Left ventricle myocardium inferior (tissue), 1 donor: ENCODE measurements around the gene COL18A1. TPM values are rescaled to one million over a fixed set of nuclear protein-coding genes. Genes with fewer than 3 reads are reported as not detected.
"Not testable (repeated sequence)": the region's sequence is repeated elsewhere in the genome, so short reads cannot be mapped to it uniquely, and the experiment has no call there.

Source experiments
- DNase-seq: peaks from one replicate; pipeline ENCODE4 v3.0.0-alpha.2; 2020
- H3K27ac ChIP-seq: fragments of 200-600 bp; replicated peaks from 2 replicates; pipeline ENCODE4 v1.8.0; 2021
- H3K27me3 ChIP-seq: fragments of 200-600 bp; 2 replicates; pipeline ENCODE4 v1.8.0; 2021; ENCODE audit warnings: low read depth
- H3K36me3 ChIP-seq: fragments of 200-600 bp; 2 replicates; pipeline ENCODE4 v1.8.0; 2021
- H3K4me1 ChIP-seq: fragments of 200-600 bp; 2 replicates; pipeline ENCODE4 v1.8.0; 2021
- H3K4me3 ChIP-seq: fragments of 200-600 bp; 2 replicates; pipeline ENCODE4 v1.8.0; 2021; ENCODE audit warnings: mild to moderate bottlenecking, moderate library complexity
- H3K9me3 ChIP-seq: fragments of 200-600 bp; replicated peaks from 2 replicates; pipeline ENCODE4 v1.8.0; 2021
- CTCF ChIP-seq: fragments of 200-600 bp; IDR thresholded peaks from 2 replicates; pipeline ENCODE4 v1.8.0; 2021; ENCODE audit warnings: antibody characterized with exemption, mild to moderate bottlenecking, borderline replicate concordance
- intact Hi-C: fragments of 100-400 bp; cut with micrococcal nuclease; formaldehyde crosslinking; loops from one replicate; pipeline ENCODE4 v1.11.0; 2022
- total RNA-seq: library from RNA; stranded (reverse); fragmentation: NEBNext Ultra II Directional; extraction: Animal tissue kit (Norgen Biotek cat#: 25700); gene quantifications from one replicate; pipeline ENCODE4 v1.2.1, GENCODE V29; 2021
- donor health status: DM: no; HTN: yes; CAD: no; lungs with severe emphysema.

Gene COL18A1
- total RNA-seq, 1 donor from 2014 or later, result 66.5 TPM

- no peak overlapping the region for H3K4me3 ChIP-seq
- H3K4me1 ChIP-seq, result peaks cover 76% of the 10 kb centered on the region
- no peaks in the 10 kb centered on the region for H3K27me3 ChIP-seq
- H3K36me3 ChIP-seq, result no peaks in the 10 kb centered on the region
- no peak for TF ChIP-seq CTCF
- H3K9me3 ChIP-seq, result no peaks in the 10 kb centered on the region
- intact Hi-C loops, result no loop called here
- H3K27ac ChIP-seq, result no peak overlapping the region
- DNase-seq, result no peak
Observed at GRCh38 chr21:45435405-45435981, 30.5 kb downstream of the COL18A1 start.

- no peaks in the 10 kb centered on the region for H3K36me3 ChIP-seq
- no peaks in the 10 kb centered on the region for H3K9me3 ChIP-seq
- H3K4me1 ChIP-seq, result peaks cover 66% of the 10 kb centered on the region
- TF ChIP-seq CTCF, result no peak
- intact Hi-C loops, result no loop called here
- no peak overlapping the region for H3K27ac ChIP-seq
- no peaks in the 10 kb centered on the region for H3K27me3 ChIP-seq
- H3K4me3 ChIP-seq, result no peak overlapping the region
- no peak for DNase-seq
Observed at GRCh38 chr21:45436351-45437065, 31.5 kb downstream of the COL18A1 start.

- H3K36me3 ChIP-seq, H3K4me3 ChIP-seq, H3K27ac ChIP-seq, DNase-seq, H3K27me3 ChIP-seq, H3K9me3 ChIP-seq, intact Hi-C loops: not testable (repeated sequence)
- peaks cover 52% of the 10 kb centered on the region for H3K4me1 ChIP-seq
Observed at GRCh38 chr21:45437844-45438243, 32.9 kb downstream of the COL18A1 start.

- Histone ChIP-seq H3K9me3 (no peaks in the 10 kb centered on the region), H3K4me1 (peaks cover 45% of the 10 kb centered on the region), H3K4me3 (peak overlapping the region; percentile 62), H3K27ac (peak overlapping the region; percentile 91), H3K36me3 (no peaks in the 10 kb centered on the region), H3K27me3 (no peaks in the 10 kb centered on the region)
- no peak for DNase-seq
- intact Hi-C loops, result no loop called here
- TF ChIP-seq CTCF, result no peak
Observed at GRCh38 chr21:45438391-45439145, 33.6 kb downstream of the COL18A1 start.

GRCh38 chr21:45439161-45439872 lies 34.4 kb downstream of the COL18A1 start:
- peak; percentile 97 for TF ChIP-seq CTCF
- no peaks in the 10 kb centered on the region for H3K36me3 ChIP-seq
- H3K27ac ChIP-seq, result peak overlapping the region; percentile 91
- no peaks in the 10 kb centered on the region for H3K27me3 ChIP-seq
- intact Hi-C loops, result no loop called here
- peak; percentile 86 for DNase-seq
- peak overlapping the region; percentile 62 for H3K4me3 ChIP-seq
- H3K4me1 ChIP-seq, result peaks cover 38% of the 10 kb centered on the region
- H3K9me3 ChIP-seq, result no peaks in the 10 kb centered on the region
